ENCODE results near the gene RAPGEF4.

Gene RAPGEF4

GRCh38 chr2:172972005-172972619 is 236.5 kb downstream of the RAPGEF4 start:
- no peak overlapping the region for H3K4me3 ChIP-seq (ENCODE audit: low read depth, low read length)
- TF ChIP-seq, protein P1, sequence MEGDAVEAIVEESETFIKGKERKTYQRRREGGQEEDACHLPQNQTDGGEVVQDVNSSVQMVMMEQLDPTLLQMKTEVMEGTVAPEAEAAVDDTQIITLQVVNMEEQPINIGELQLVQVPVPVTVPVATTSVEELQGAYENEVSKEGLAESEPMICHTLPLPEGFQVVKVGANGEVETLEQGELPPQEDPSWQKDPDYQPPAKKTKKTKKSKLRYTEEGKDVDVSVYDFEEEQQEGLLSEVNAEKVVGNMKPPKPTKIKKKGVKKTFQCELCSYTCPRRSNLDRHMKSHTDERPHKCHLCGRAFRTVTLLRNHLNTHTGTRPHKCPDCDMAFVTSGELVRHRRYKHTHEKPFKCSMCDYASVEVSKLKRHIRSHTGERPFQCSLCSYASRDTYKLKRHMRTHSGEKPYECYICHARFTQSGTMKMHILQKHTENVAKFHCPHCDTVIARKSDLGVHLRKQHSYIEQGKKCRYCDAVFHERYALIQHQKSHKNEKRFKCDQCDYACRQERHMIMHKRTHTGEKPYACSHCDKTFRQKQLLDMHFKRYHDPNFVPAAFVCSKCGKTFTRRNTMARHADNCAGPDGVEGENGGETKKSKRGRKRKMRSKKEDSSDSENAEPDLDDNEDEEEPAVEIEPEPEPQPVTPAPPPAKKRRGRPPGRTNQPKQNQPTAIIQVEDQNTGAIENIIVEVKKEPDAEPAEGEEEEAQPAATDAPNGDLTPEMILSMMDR (IDR thresholded peaks at IDR 0.05; ENCODE audit: borderline replicate concordance, insufficient read depth, low read depth, low read length): peak; percentile 89

DNA sequence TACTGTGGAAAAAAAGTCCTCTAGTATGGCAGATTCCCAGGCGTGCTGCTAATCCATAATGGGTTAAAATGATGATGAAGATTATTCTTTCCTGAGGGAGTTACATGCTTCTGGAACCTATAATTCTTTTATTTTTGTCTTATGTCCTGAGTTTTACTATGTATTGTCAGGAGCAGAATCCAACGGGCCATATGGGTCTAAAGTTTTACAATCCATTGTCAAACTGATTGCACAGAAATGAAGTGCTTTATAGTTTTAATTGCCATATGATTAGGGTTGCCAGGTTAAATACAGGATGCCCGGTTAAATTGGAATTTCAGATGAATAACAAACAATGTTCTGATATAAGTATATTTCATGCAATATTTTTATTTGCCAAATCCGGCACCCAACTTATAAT is 239.1 kb downstream of the RAPGEF4 start:
- TF ChIP-seq, protein P1 (IDR thresholded peaks at IDR 0.05; ENCODE audit: borderline replicate concordance, insufficient read depth, low read depth, low read length): no peak
- H3K4me3 ChIP-seq (ENCODE audit: low read depth, low read length): no peak overlapping the region

GRCh38 chr2:172976116-172976515 is 240.5 kb downstream of the RAPGEF4 start:
- TF ChIP-seq, protein P1 (IDR thresholded peaks at IDR 0.05; ENCODE audit: borderline replicate concordance, insufficient read depth, low read depth, low read length): no peak

GRCh38 chr2:172976816-172977215 is 241.2 kb downstream of the RAPGEF4 start:
- H3K4me3 ChIP-seq (ENCODE audit: low read depth, low read length): no peak overlapping the region
- TF ChIP-seq, protein P1 (IDR thresholded peaks at IDR 0.05; ENCODE audit: borderline replicate concordance, insufficient read depth, low read depth, low read length): no peak

More at GRCh38 chr2:172976116-172976515, 240.5 kb downstream of the RAPGEF4 start:
- no peak overlapping the region for H3K4me3 ChIP-seq (ENCODE audit: low read depth, low read length)

DNA sequence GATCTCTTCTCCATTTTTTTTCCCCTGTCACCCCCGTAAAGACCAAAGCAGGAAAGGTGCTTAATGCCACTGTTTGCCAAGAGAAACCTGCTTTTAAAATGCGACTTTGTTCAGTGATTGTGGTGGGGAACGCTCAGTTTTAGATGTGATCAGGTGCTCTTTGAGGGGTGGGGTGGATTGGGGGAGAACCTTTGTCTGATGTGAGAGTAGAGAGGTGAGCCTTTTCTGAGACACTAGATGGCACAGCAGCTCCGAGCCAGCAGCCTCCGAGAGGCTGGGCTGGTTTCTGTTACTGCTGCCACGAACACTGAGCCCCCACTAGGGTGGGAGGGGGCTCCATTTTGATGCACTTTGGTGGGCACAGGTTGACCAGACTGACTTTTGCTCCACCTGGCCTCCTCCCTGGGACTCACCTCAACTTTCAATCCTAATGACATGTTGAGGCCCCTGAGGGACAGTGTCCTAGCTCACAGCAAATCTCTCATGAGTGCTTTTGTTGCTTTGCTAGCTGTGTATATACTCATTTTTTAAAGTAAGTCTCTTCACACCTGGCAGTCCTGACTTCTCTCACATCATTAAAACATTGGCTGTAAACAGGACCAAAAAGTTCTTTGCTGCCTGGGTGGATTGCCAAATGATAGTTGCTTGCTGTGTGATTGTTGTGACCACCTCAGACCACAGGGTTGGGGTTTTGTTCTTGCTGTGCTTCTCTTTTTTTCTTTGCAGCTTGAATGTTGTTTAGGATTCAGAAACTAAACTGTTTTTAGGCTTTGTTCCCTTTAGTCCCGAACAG is 241.8 kb downstream of the RAPGEF4 start:
- TF ChIP-seq, protein P1 (IDR thresholded peaks at IDR 0.05; ENCODE audit: borderline replicate concordance, insufficient read depth, low read depth, low read length): no peak
- H3K4me3 ChIP-seq (ENCODE audit: low read depth, low read length): no peak overlapping the region

- H3K4me3 ChIP-seq (ENCODE audit: low read depth, low read length): no peak overlapping the region
- TF ChIP-seq, protein P1 (IDR thresholded peaks at IDR 0.05; ENCODE audit: borderline replicate concordance, insufficient read depth, low read depth, low read length): no peak
These were observed 242.4 kb downstream of the RAPGEF4 start for GRCh38 chr2:172978063-172978383.

Measured in GM12875 (cell line).